ENCODE measurements around the gene FADD. TPM values are rescaled to one million over a fixed set of nuclear protein-coding genes. Genes with fewer than 3 reads are reported as not detected.

Gene FADD
- total RNA-seq, result 10 to 100 TPM; 17.2 to 17.8 TPM
- polyA plus RNA-seq, result 10 to 100 TPM; 10.7 to 12.3 TPM
- long read RNA-seq, donor 1, transcript FADD-201 (2 exons, 1,841 nt), result major isoform, 174 of 176 reads
- long read RNA-seq, donor 1, partial matches to known transcripts, result 0 of 176 reads
- long read RNA-seq, donor 1, other reads (novel, unspliced or antisense), result 2 of 176 reads
- long read RNA-seq, donor 2, transcript FADD-201 (2 exons, 1,841 nt), result major isoform, 36 of 39 reads
- long read RNA-seq, donor 2, partial matches to known transcripts, result 0 of 39 reads
- long read RNA-seq, donor 2, other reads (novel, unspliced or antisense), result 3 of 39 reads

GRCh38 chr11:70202920-70203750 lies at the start of gene FADD:
Gene FADD, plus strand, starts transcription at chr11:70203296. Its CDS starts 164 bp downstream, at chr11:70203460.
- Histone ChIP-seq H3K4me1 (ENCODE audit: control insufficient read depth in 1 of 2, insufficient read depth in 2 of 2, low read length in 2 of 2) (no peaks in the 10 kb centered on the region), H3K27ac (ENCODE audit: low read depth in 1 of 2, low read length in 2 of 2) (peak within 1 kb of the TSS in 1 of 2 donors; percentile 75), H3K4me3 (ENCODE audit: low read length in 2 of 2) (peak within 1 kb of the TSS; percentile 67 to 96), H3K27me3 (ENCODE audit: control insufficient read depth in 1 of 2, insufficient read depth in 2 of 2, low read length in 1 of 2) (no peaks in the 10 kb centered on the region), H3K9me3 (ENCODE audit: control insufficient read depth, low read length) (no peaks in the 10 kb centered on the region), H3K36me3 (ENCODE audit: control insufficient read depth in 1 of 2, insufficient read depth in 2 of 2, low read length in 1 of 2) (peaks cover 0 to 8% of the 10 kb centered on the region in 2 donors)
- WGBS, 2 donors, result 0 to 1% methylated on average over 77 to 91 of the region's 91 CpGs
- DNase-seq (peak; percentile 95 to 97), ATAC-seq (ENCODE audit: low FRiP score) (peak; percentile 89)
- intact Hi-C loops (cut with DNase I), result no loop called here

- ATAC-seq (ENCODE audit: low FRiP score), result no peak
- 69 to 74% methylated on average over 14 of the region's 14 CpGs for WGBS, 2 donors
- Histone ChIP-seq H3K27me3 (ENCODE audit: control insufficient read depth in 1 of 2, insufficient read depth in 2 of 2, low read length in 1 of 2) (no peaks in the 10 kb centered on the region), H3K4me1 (ENCODE audit: control insufficient read depth in 1 of 2, insufficient read depth in 2 of 2, low read length in 2 of 2) (no peaks in the 10 kb centered on the region), H3K36me3 (ENCODE audit: control insufficient read depth in 1 of 2, insufficient read depth in 2 of 2, low read length in 1 of 2) (peaks cover 0 to 7% of the 10 kb centered on the region in 2 donors), H3K27ac (ENCODE audit: low read depth in 1 of 2, low read length in 2 of 2) (no peak overlapping the region), H3K9me3 (ENCODE audit: control insufficient read depth, low read length) (no peaks in the 10 kb centered on the region), H3K4me3 (ENCODE audit: low read length in 2 of 2) (no peak overlapping the region)
- no peak for DNase-seq
- intact Hi-C loops (cut with DNase I), result no loop called here
These were observed 47.7 kb upstream of the FADD start for GRCh38 chr11:70155386-70155785.

GRCh38 chr11:70156291-70157037 lies 46.6 kb upstream of the FADD start:
- H3K27ac ChIP-seq (ENCODE audit: low read depth in 1 of 2, low read length in 2 of 2), result no peak overlapping the region
- ATAC-seq (ENCODE audit: low FRiP score), result no peak
- DNase-seq, result no peak
- no peaks in the 10 kb centered on the region for H3K9me3 ChIP-seq (ENCODE audit: control insufficient read depth, low read length)
- no peaks in the 10 kb centered on the region for H3K4me1 ChIP-seq (ENCODE audit: control insufficient read depth in 1 of 2, insufficient read depth in 2 of 2, low read length in 2 of 2)
- no peaks in the 10 kb centered on the region for H3K27me3 ChIP-seq (ENCODE audit: control insufficient read depth in 1 of 2, insufficient read depth in 2 of 2, low read length in 1 of 2)
- H3K4me3 ChIP-seq (ENCODE audit: low read length in 2 of 2), result no peak overlapping the region
- intact Hi-C loops (cut with DNase I), result no loop called here
- peaks cover 2 to 7% of the 10 kb centered on the region in 2 donors for H3K36me3 ChIP-seq (ENCODE audit: control insufficient read depth in 1 of 2, insufficient read depth in 2 of 2, low read length in 1 of 2)
- 80 to 84% methylated on average over 18 of the region's 18 CpGs for WGBS, 2 donors

- Histone ChIP-seq H3K4me3 (ENCODE audit: low read length in 2 of 2) (no peak overlapping the region), H3K27ac (ENCODE audit: low read depth in 1 of 2, low read length in 2 of 2) (no peak overlapping the region), H3K36me3 (ENCODE audit: control insufficient read depth in 1 of 2, insufficient read depth in 2 of 2, low read length in 1 of 2) (peaks cover 2 to 4% of the 10 kb centered on the region in 2 donors), H3K4me1 (ENCODE audit: control insufficient read depth in 1 of 2, insufficient read depth in 2 of 2, low read length in 2 of 2) (no peaks in the 10 kb centered on the region), H3K27me3 (ENCODE audit: control insufficient read depth in 1 of 2, insufficient read depth in 2 of 2, low read length in 1 of 2) (no peaks in the 10 kb centered on the region), H3K9me3 (ENCODE audit: control insufficient read depth, low read length) (no peaks in the 10 kb centered on the region)
- intact Hi-C loops (cut with DNase I), result no loop called here
- WGBS, 2 donors, result 47 to 50% methylated on average over 8 of the region's 8 CpGs
- ATAC-seq (ENCODE audit: low FRiP score) (no peak), DNase-seq (peak in 1 of 2 donors; percentile 54)
These were observed 44.9 kb upstream of the FADD start for GRCh38 chr11:70158201-70158600.

GRCh38 chr11:70158757-70159389 lies 44.2 kb upstream of the FADD start:
- DNase-seq (no peak), ATAC-seq (ENCODE audit: low FRiP score) (no peak)
- no peak overlapping the region for H3K4me3 ChIP-seq (ENCODE audit: low read length in 2 of 2)
- no peaks in the 10 kb centered on the region for H3K9me3 ChIP-seq (ENCODE audit: control insufficient read depth, low read length)
- H3K27ac ChIP-seq (ENCODE audit: low read depth in 1 of 2, low read length in 2 of 2), result peak overlapping the region in 1 of 2 donors; percentile 55
- intact Hi-C loops (cut with DNase I), result no loop called here
- whole genome bisulfite sequencing, 2 donors, result 93 to 95% methylated on average over 12 to 14 of the region's 14 CpGs
- no peaks in the 10 kb centered on the region for H3K4me1 ChIP-seq (ENCODE audit: control insufficient read depth in 1 of 2, insufficient read depth in 2 of 2, low read length in 2 of 2)
- H3K36me3 ChIP-seq (ENCODE audit: control insufficient read depth in 1 of 2, insufficient read depth in 2 of 2, low read length in 1 of 2), result peaks cover 2 to 7% of the 10 kb centered on the region in 2 donors
- H3K27me3 ChIP-seq (ENCODE audit: control insufficient read depth in 1 of 2, insufficient read depth in 2 of 2, low read length in 1 of 2), result no peaks in the 10 kb centered on the region

- ATAC-seq (ENCODE audit: low FRiP score), result peak; percentile 74
- H3K27me3 ChIP-seq (ENCODE audit: control insufficient read depth in 1 of 2, insufficient read depth in 2 of 2, low read length in 1 of 2), result no peaks in the 10 kb centered on the region
- H3K36me3 ChIP-seq (ENCODE audit: control insufficient read depth in 1 of 2, insufficient read depth in 2 of 2, low read length in 1 of 2), result peaks cover 8 to 11% of the 10 kb centered on the region in 2 donors
- H3K4me1 ChIP-seq (ENCODE audit: control insufficient read depth in 1 of 2, insufficient read depth in 2 of 2, low read length in 2 of 2), result no peaks in the 10 kb centered on the region
- no peak overlapping the region for H3K4me3 ChIP-seq (ENCODE audit: low read length in 2 of 2)
- 27 to 30% methylated on average over 24 of the region's 24 CpGs for WGBS, 2 donors
- no peaks in the 10 kb centered on the region for H3K9me3 ChIP-seq (ENCODE audit: control insufficient read depth, low read length)
- intact Hi-C loops (cut with DNase I), result no loop called here
- peak; percentile 92 to 93 for DNase-seq
- H3K27ac ChIP-seq (ENCODE audit: low read depth in 1 of 2, low read length in 2 of 2), result no peak overlapping the region
These were observed 43.2 kb upstream of the FADD start for GRCh38 chr11:70159627-70160570.

GRCh38 chr11:70161043-70161625 lies 42.0 kb upstream of the FADD start:
- Histone ChIP-seq H3K9me3 (ENCODE audit: control insufficient read depth, low read length) (no peaks in the 10 kb centered on the region), H3K27me3 (ENCODE audit: control insufficient read depth in 1 of 2, insufficient read depth in 2 of 2, low read length in 1 of 2) (no peaks in the 10 kb centered on the region), H3K36me3 (ENCODE audit: control insufficient read depth in 1 of 2, insufficient read depth in 2 of 2, low read length in 1 of 2) (peaks cover 9 to 11% of the 10 kb centered on the region in 2 donors), H3K4me1 (ENCODE audit: control insufficient read depth in 1 of 2, insufficient read depth in 2 of 2, low read length in 2 of 2) (no peaks in the 10 kb centered on the region), H3K4me3 (ENCODE audit: low read length in 2 of 2) (no peak overlapping the region), H3K27ac (ENCODE audit: low read depth in 1 of 2, low read length in 2 of 2) (no peak overlapping the region)
- DNase-seq (no peak), ATAC-seq (ENCODE audit: low FRiP score) (no peak)
- 90% methylated on average over 17 of the region's 17 CpGs for WGBS, 2 donors
- intact Hi-C loops (cut with DNase I), result no loop called here

Measured in aorta (tissue), 5 donors.